Fibroblast of skin of right biceps (primary cell): Measurements from ENCODE around the gene TPTE2.
A peak's percentile ranks its signal among the peaks of the same experiment; 100 is the strongest.
"Not testable (repeated sequence)": the region's sequence is repeated elsewhere in the genome, so short reads cannot be mapped to it uniquely, and the experiment has no call there.

ENCODE experiments used
- DNase-seq: peaks from one replicate; pipeline ENCODE4 v3.0.0-alpha.2; 2013

The TPTE2 gene

GRCh38 chr13:19561127-19561582 is at the start of gene TPTE2:
Gene TPTE2 (minus strand): TSS chr13:19561532. CDS start chr13:19503234, 58,298 bp downstream.
- DNase-seq, result not testable (repeated sequence)

DNA sequence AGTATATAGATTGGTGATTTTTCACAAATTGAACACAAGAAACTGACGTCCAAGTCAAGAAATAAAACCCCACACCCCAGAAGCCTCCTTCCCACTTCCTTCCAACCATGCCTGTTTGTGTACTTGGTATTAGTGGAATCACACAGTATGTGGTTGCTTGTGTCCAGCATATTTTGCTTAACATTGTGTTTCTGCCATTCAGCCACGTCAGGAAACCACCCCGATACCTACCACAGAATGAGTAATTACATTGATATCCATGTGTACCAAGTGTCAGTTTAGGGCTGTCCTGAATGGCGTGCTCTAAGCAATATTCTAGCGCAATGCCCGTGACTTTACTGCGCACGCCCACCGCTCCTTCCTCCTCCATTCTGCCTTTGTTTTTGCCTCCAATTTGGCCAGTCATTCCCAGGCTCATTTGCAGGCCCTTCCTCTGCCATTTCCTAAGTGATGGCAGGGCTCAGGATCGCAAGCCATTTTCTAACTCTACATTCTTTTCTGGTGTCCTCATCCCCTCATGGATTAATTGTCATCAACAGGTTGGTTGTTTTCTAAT is 46.3 kb upstream of the TPTE2 start:
- no peak for DNase-seq

GRCh38 chr13:19606737-19607136 is 45.4 kb upstream of the TPTE2 start:
- DNase-seq, result no peak

DNA sequence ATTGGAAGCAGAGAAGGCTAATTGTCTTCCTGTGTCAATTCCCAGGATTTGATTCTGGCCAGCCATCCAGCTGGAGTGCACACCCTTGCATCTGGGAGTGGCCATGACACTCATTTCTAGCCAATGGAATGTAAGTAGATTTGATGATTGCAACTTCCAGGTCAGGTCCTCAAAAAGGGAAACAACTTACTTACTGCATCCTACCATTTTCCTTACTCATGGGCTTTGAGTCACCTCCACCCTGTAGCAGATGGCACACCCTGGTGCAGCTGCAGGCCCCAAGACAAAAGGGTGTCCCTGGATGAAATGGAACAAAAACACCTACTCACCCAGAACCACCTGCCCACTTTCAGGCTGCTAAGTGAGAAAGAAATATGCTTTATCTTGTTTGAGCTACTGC is 44.8 kb upstream of the TPTE2 start:
- DNase-seq, result no peak

DNA sequence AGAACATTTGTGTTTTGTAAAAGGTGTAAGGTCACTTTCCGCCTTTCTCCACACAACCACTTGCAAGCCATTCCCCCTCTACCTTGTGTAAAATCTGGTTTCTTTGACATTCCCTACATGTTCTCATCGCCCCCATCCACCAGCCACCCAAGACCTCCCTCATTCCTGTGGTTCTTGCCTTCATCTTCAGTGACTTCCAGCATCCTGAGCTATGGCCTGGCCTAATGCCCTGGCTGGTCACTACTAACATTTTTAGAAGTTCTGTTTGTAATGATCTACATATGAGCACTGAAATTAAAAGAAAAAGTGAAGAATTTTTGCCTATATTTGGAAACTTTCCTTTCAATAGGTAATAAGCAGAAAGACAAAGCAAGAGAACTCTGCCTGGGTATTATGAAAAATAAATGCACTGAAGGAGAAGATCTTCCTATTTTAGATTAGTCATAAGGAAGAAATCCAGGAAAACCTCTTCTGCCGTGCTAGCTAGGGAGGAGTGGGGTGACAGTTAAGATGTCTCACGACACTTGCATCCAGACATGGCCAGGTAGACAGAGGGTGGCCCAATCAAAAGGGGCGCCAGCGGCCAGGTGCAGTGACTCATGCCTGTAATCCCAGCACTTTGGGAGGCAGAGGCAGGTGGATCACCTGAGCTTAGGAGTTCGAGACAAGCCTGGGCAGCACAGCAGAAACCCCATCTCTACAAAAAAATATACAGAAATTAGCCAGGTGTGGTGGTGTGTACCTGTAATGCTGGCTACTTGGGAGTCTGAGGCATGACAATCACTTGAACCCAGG is 44.0 kb upstream of the TPTE2 start:
- peak; percentile 36 for DNase-seq

GRCh38 chr13:19604306-19604705 is 43.0 kb upstream of the TPTE2 start:
- DNase-seq, result no peak

GRCh38 chr13:19601749-19602725 is 40.7 kb upstream of the TPTE2 start:
- DNase-seq, result peak; percentile 54

DNA sequence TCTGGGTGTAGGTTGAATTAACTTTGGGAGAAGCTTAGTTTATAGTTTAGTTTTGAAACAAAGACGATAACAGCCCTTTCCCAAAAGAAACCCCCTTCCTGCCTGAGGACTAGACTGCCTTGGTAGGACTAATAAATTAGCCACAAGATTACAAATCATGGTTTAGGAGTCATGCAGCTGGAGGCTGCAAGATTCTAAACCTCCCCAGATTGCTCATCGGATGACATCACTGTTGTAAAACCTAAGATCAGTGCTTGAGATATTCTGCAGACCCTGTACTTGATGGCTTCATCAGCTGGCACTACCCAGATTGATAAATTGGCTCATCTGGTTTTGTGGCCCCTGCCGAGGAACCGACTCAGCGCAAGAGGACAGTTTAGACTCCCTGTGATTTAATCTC is 36.2 kb upstream of the TPTE2 start:
- DNase-seq, result peak; percentile 66

DNA sequence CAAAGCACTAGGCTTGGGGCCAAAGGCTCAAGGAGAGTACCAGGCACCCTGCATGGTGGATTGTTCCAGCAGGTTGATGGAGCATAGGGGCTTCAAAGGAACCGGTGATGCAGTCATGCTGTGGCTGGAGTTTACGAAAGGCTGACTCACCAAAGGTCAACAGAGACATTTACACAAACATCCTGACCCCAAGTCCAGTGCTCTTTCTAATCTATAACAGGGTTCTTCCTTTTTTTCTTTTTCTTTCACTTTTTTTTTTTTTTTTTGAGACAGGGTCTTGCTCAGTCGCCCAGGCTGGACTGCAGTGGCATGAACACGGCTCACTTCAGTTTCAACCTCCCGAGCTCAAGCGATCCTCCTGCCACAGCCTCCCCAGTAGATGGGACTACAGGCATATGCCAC is 35.6 kb upstream of the TPTE2 start:
- no peak for DNase-seq

GRCh38 chr13:19596086-19596485 is 34.8 kb upstream of the TPTE2 start:
- DNase-seq, result no peak

GRCh38 chr13:19592657-19593180 is 31.4 kb upstream of the TPTE2 start:
- DNase-seq, result no peak

DNA sequence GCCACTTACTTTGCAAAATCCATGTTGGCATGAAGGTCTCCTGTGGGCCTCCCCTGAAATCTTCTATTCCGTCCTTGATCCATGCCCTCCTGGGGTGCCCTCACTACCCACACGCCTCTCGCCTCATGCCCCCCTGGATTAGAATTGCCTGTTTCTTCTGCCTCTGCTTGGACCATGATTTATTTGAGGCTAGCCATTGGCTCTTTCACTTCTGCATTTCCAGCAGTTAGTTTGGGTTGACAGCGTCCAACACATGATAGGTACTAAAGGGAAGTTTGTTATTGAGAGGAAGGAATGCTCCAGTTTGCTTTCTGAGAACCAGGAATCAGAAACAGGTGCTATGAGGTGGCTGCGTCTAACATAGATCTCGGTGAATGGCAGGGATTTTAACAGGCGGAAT is 30.5 kb upstream of the TPTE2 start:
- no peak for DNase-seq

DNA sequence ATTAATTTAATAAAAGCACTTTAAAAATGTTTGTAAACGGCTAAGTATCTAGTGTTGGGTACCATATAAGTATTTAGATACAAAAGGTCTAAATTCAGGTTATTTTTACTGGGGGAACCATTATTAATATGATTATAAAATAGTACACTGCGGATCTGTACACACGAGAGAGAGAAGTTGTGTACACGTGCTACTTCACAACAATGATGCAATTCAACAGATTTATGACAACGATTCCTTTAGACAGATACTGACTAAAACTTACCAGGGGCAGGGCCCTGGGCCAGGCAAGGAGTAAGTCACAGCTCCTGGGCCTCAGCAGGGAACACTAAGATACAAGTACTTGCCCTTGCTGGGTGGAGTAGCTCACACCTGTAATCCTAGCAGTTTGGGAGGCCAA is 29.1 kb upstream of the TPTE2 start:
- DNase-seq, result no peak

- DNase-seq, result no peak
Observed at GRCh38 chr13:19589312-19589711, 28.0 kb upstream of the TPTE2 start.

- DNase-seq, result peak; percentile 37
Observed at GRCh38 chr13:19587635-19588300, 26.4 kb upstream of the TPTE2 start.

DNA sequence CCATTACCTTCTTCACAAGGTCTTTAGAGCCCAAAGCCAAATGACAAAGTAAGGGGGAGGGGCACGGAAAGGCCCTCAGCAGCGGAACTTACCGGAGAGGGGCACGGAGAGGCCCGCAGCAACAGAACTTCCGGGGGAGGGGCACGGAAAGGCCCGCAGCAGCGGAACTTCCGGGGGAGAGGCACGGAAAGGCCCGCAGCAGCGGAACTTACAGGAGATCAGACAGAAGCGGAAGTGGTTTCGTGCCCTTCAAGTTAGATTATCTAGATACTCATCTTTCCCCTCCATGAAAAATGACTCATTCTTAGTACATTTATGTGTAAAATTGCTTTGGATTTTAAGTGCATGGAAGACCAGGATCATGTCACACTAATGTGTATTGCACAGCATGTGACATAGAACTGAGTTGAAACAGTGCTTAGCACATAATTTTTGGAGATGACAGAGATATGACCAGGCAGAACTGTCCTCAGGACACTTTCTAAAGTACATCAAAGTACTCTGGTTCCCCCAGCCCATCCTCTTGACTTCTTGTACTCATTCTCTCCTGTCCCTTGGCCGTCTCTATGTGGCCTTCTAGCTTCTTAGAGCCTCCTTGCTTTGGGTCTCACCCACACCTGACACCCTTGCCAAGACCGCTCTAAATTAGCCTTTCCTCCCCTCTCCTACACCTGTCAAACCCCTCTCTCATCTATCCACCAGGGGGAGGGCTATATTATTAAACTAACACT is 25.7 kb upstream of the TPTE2 start:
- DNase-seq, result peak; percentile 67

DNA sequence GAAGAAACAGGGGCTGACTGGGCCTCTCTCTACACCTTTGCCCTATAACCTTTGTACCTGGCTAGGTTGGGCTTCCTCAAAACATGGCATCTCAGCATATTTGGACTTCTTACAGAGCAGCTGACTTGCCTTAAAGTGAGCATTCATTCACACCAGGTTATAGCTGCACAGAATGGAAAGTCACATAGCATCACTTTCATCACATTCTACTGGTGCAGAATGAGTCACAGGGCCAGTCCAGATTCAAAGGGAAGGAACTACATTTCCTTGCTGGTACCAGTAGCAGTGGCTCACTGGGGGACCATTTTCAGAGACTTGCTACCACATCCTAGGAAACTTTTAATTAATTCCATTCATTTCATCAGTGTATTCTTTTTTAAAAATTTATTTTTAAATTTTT is 20.3 kb upstream of the TPTE2 start:
- no peak for DNase-seq

DNA sequence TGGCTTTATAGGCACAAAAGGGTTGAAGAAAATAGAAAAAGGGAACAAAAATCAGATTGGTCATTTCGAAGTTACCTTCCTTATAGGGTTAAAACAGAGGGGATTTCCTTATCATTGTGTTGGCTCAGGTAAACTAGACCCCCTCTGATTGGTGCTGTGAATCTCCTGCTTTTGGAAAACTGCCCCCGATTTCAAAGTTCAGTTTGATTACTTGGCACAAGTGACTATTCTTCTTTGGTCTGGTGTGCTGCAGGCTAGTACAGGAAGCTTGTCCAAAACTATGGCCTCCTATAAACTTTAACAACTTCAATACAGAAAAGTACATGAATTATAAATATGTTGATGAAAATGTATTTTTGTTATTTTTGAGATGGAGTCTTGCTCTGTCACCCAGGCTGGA is 13.9 kb upstream of the TPTE2 start:
- DNase-seq, result no peak

DNA sequence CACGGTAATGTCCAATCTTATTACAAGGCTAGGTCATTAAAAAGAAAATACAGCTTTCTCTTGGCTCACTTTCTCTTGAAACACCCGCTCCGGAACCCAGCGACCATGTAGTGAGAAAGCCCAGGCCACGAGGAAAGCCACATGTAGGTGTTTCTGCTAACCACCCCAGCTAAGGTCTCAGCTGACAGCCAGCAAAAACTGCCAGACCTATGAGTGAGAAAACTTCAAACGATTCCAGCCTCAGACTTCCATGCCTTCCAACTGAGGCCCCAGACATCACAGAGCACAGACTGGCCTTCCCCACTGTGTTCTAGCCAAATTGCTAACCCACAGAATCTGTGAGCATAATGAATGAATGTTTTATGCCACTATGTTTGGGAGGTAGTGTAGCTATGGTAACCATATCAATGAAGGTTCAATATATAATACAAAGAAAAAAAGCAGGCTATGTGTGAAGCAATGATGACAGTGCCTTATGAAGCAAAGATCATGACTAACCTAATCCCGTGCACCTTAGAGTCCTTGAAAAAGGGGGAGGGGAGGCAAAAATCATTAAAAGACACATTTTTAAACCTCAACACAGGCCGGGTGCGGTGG is 11.9 kb upstream of the TPTE2 start:
- DNase-seq, result no peak

DNA sequence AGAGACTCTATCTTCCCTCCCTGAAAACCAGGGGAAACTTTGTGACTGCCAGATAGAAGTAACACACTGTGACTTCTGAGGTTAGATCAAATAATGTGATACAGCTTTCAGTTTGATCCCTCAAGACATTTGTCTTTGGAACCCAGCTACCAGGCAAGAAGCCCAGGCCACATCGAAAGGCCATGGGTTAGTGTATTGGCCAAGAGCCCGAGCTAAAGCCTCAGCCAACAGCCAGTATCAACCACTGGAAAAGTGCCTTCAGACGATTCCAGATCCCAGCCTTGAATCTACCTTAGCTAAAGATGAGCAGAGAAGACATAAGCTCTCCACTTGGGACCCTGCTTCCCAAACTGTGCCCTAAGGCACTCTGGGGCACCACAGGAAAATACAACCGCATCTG is 10.9 kb upstream of the TPTE2 start:
- no peak for DNase-seq

DNA sequence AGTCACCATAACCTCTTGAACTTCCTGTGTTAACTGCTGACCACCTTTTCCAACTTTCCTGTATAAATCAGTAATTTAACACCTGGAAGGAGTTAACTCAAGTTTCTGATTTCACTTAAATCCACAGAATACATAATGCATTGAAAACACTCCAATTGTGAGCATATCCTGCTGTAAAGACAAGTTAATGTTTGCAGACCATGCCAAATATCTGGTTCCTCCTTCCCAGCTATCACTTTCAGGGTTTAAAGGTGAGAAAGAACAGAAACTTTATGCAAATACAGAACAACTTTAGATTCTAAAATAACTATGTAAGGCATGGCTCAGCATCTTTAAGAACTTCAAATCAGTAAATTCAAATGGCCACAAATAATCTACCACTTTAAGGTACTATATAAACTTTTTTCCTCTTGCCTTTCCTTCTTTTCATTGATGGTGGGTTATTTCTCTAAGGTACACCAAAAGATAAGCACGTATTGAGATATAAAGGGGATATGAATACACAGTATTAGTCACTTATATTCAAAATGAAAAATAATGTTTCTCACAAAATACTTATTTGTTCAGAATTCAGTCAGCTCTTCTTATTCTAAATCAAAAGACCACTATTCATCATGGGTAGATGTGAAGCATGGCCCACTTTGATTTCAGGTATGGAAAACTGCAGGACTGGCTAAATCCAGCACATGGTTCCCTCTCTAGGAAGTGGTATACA is 6.6 kb upstream of the TPTE2 start:
- no peak for DNase-seq
